ENCODE measurements around the gene YPEL1.

GRCh38 chr22:21711851-21712250, 23.7 kb downstream of the YPEL1 start:
- TF ChIP-seq SIN3A (IDR thresholded peaks at IDR 0.05; ENCODE audit: low read depth, low read length) (no peak), CTCF (IDR thresholded peaks at IDR 0.05 in 2 of 3, conservative IDR thresholded peaks at IDR 0.05 in 1 of 3; ENCODE audit: control insufficient read depth in 2 of 3, extremely low read depth in 1 of 3, insufficient read depth in 1 of 3, low read depth in 3 of 3, low read length in 3 of 3) (no peak), FOXK2 (IDR thresholded peaks at IDR 0.05) (no peak), STAT1 (conservative IDR thresholded peaks at IDR 0.05) (no peak), MAX (IDR thresholded peaks at IDR 0.05; ENCODE audit: low read depth, low read length) (no peak), SIX5 (IDR thresholded peaks at IDR 0.05; ENCODE audit: low read depth, low read length, severe bottlenecking) (no peak), FOXM1 (IDR thresholded peaks at IDR 0.05; ENCODE audit: low read depth, low read length) (no peak), SMC3 (IDR thresholded peaks at IDR 0.05; ENCODE audit: borderline replicate concordance, low read length) (no peak), ZNF274 (IDR thresholded peaks at IDR 0.05; ENCODE audit: insufficient read depth, insufficient read length) (no peak), RELA (IDR thresholded peaks at IDR 0.05; ENCODE audit: borderline replicate concordance, partially characterized antibody) (no peak)

Data from GM12878 (cell line).